SK-N-SH treated with all-trans-retinoic acid at 6 μM for 48 hours (cell line): ENCODE measurements around the gene SNX15.

Source experiments
- ATAC-seq: fragments of 200-7000 bp; cut with Tn5 transposase; 3 replicates; pipeline ENCODE4 v1.9.1; 2020; ENCODE audit warnings: mild to moderate bottlenecking, moderate library complexity
- ARNTL ChIP-seq: fragments of 450-650 bp; formaldehyde crosslinking; IDR thresholded peaks from 2 replicates; pipeline ENCODE4 v1.5.0; 2020; ENCODE audit warnings: low read depth, mild to moderate bottlenecking, moderate library complexity, borderline replicate concordance
- CREB5 ChIP-seq: fragments of 250-450 bp; sonication (Bioruptor Pico); IDR thresholded peaks from 2 replicates; pipeline ENCODE4 v1.5.1; 2020; ENCODE audit warnings: low read depth, mild to moderate bottlenecking, moderate library complexity
- ESRRG ChIP-seq: fragments of 250-450 bp; sonication (Bioruptor Pico); IDR thresholded peaks from 2 replicates; pipeline ENCODE4 v1.6.1; 2021; ENCODE audit warnings: mild to moderate bottlenecking
- ISL1 ChIP-seq: fragments of 250-450 bp; sonication (Bioruptor Pico); IDR thresholded peaks from 2 replicates; pipeline ENCODE4 v2.1.2; 2022; ENCODE audit warnings: mild to moderate bottlenecking, moderate library complexity
- OSR1 ChIP-seq: fragments of 250-450 bp; sonication (Bioruptor Pico); IDR thresholded peaks from 2 replicates; pipeline ENCODE4 v1.8.0; 2022; ENCODE audit warnings: moderate library complexity, mild to moderate bottlenecking, inconsistent platforms
- PPARA ChIP-seq: fragments of 250-450 bp; sonication (Bioruptor Pico); IDR thresholded peaks from 2 replicates; pipeline ENCODE4 v1.5.0; 2020; ENCODE audit warnings: mild to moderate bottlenecking, borderline replicate concordance
- RARB ChIP-seq: fragments of 250-450 bp; sonication (Bioruptor Pico); IDR thresholded peaks from 2 replicates; pipeline ENCODE4 v1.8.0; 2021; ENCODE audit warnings: mild to moderate bottlenecking, moderate library complexity
- SNAI2 ChIP-seq: fragments of 250-450 bp; sonication (Bioruptor Pico); IDR thresholded peaks from 2 replicates; pipeline ENCODE4 v1.5.0; 2020; ENCODE audit warnings: mild to moderate bottlenecking, moderate library complexity
- TCF4 ChIP-seq: fragments of 250-450 bp; sonication (Bioruptor Pico); IDR thresholded peaks from 2 replicates; pipeline ENCODE4 v1.8.0; 2021; ENCODE audit warnings: mild to moderate bottlenecking, moderate library complexity, borderline replicate concordance
- TOX ChIP-seq: fragments of 250-450 bp; sonication (Bioruptor Pico); IDR thresholded peaks from 2 replicates; pipeline ENCODE4 v1.8.0; 2021; ENCODE audit warnings: mild to moderate bottlenecking, moderate library complexity, borderline replicate concordance
- ZC3H10 ChIP-seq: fragments of 250-450 bp; sonication (Bioruptor Pico); IDR thresholded peaks from 2 replicates; pipeline ENCODE4 v1.5.1; 2021; ENCODE audit warnings: mild to moderate bottlenecking, moderate library complexity
- ZFP3 ChIP-seq: fragments of 250-450 bp; sonication (Bioruptor Pico); IDR thresholded peaks from 2 replicates; pipeline ENCODE4 v1.5.0; 2020; ENCODE audit warnings: mild to moderate bottlenecking, moderate library complexity
- ZFP30 ChIP-seq: fragments of 450-650 bp; formaldehyde crosslinking; IDR thresholded peaks from 2 replicates; pipeline ENCODE4 v1.5.0; 2022; ENCODE audit warnings: mild to moderate bottlenecking, moderate library complexity
- ZNF565 ChIP-seq: fragments of 450-650 bp; formaldehyde crosslinking; conservative IDR thresholded peaks from 2 replicates; pipeline ENCODE4 v1.5.0; 2020; ENCODE audit warnings: low read depth, mild to moderate bottlenecking, moderate library complexity
- ZNF8 ChIP-seq: fragments of 450-650 bp; formaldehyde crosslinking; IDR thresholded peaks from 2 replicates; pipeline ENCODE4 v1.5.0; 2020; ENCODE audit warnings: mild to moderate bottlenecking, moderate library complexity
- TF ChIP-seq, protein P1 (sequence below): fragments of 250-450 bp; sonication (Bioruptor Pico); IDR thresholded peaks from 2 replicates; pipeline ENCODE4 v1.8.0; 2021; ENCODE audit warnings: low read depth, mild to moderate bottlenecking, moderate library complexity, borderline replicate concordance
- TF ChIP-seq, protein P2 (sequence below): fragments of 250-450 bp; sonication (Bioruptor Pico); IDR thresholded peaks from 2 replicates; pipeline ENCODE4 v1.5.0; 2020; ENCODE audit warnings: mild to moderate bottlenecking, moderate library complexity
- TF ChIP-seq, protein P3 (sequence below): fragments of 250-450 bp; sonication (Bioruptor Pico); IDR thresholded peaks from 2 replicates; pipeline ENCODE4 v1.8.0; 2020; ENCODE audit warnings: mild to moderate bottlenecking, moderate library complexity, borderline replicate concordance
- TF ChIP-seq, protein P4 (sequence below): fragments of 250-450 bp; sonication (Bioruptor Pico); IDR thresholded peaks from 2 replicates; pipeline ENCODE4 v1.5.1; 2021; ENCODE audit warnings: mild to moderate bottlenecking, moderate library complexity

SNX15 gene

DNA sequence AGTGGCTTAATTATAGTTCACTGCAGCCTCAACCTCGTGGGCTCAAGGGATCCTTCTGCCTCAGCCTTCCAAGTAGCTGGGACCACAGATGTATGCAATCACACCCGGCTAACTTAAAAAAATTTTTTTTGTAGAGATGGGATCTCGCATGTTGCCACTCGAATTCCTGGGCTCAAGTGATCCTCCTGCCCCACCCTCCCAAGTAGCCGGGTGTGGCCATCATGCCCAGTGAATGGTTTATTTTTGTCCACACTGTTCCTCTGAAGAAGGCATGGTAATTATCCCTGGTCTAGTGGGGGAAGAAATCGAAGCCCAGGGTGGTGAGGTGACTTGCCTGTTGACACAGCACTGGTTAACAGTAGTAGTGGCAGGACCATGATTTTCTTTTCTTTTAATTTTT, 15.7 kb downstream of the SNX15 start:
- no peak for ATAC-seq
- no peak for TF ChIP-seq OSR1 (CRISPR knock-in tag)
- TF ChIP-seq CREB5, result no peak
- TF ChIP-seq ZFP3 (CRISPR knock-in tag), result no peak
- no peak for TF ChIP-seq ZNF565
- TF ChIP-seq ARNTL (CRISPR knock-in tag), result no peak
- TF ChIP-seq, protein P1, sequence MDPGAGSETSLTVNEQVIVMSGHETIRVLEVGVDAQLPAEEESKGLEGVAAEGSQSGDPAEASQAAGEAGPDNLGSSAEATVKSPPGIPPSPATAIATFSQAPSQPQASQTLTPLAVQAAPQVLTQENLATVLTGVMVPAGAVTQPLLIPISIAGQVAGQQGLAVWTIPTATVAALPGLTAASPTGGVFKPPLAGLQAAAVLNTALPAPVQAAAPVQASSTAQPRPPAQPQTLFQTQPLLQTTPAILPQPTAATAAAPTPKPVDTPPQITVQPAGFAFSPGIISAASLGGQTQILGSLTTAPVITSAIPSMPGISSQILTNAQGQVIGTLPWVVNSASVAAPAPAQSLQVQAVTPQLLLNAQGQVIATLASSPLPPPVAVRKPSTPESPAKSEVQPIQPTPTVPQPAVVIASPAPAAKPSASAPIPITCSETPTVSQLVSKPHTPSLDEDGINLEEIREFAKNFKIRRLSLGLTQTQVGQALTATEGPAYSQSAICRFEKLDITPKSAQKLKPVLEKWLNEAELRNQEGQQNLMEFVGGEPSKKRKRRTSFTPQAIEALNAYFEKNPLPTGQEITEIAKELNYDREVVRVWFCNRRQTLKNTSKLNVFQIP (CRISPR knock-in tag), result no peak
- TF ChIP-seq ISL1 (CRISPR knock-in tag), result no peak

- ATAC-seq, result no peak
- TF ChIP-seq TCF4 (CRISPR knock-in tag), result no peak
- TF ChIP-seq OSR1 (CRISPR knock-in tag), result no peak
- TF ChIP-seq, protein P2, sequence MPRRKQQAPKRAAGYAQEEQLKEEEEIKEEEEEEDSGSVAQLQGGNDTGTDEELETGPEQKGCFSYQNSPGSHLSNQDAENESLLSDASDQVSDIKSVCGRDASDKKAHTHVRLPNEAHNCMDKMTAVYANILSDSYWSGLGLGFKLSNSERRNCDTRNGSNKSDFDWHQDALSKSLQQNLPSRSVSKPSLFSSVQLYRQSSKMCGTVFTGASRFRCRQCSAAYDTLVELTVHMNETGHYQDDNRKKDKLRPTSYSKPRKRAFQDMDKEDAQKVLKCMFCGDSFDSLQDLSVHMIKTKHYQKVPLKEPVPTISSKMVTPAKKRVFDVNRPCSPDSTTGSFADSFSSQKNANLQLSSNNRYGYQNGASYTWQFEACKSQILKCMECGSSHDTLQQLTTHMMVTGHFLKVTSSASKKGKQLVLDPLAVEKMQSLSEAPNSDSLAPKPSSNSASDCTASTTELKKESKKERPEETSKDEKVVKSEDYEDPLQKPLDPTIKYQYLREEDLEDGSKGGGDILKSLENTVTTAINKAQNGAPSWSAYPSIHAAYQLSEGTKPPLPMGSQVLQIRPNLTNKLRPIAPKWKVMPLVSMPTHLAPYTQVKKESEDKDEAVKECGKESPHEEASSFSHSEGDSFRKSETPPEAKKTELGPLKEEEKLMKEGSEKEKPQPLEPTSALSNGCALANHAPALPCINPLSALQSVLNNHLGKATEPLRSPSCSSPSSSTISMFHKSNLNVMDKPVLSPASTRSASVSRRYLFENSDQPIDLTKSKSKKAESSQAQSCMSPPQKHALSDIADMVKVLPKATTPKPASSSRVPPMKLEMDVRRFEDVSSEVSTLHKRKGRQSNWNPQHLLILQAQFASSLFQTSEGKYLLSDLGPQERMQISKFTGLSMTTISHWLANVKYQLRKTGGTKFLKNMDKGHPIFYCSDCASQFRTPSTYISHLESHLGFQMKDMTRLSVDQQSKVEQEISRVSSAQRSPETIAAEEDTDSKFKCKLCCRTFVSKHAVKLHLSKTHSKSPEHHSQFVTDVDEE (CRISPR knock-in tag), result no peak
- TF ChIP-seq, protein P1 (CRISPR knock-in tag), result no peak
- TF ChIP-seq CREB5, result no peak
- TF ChIP-seq, protein P3, sequence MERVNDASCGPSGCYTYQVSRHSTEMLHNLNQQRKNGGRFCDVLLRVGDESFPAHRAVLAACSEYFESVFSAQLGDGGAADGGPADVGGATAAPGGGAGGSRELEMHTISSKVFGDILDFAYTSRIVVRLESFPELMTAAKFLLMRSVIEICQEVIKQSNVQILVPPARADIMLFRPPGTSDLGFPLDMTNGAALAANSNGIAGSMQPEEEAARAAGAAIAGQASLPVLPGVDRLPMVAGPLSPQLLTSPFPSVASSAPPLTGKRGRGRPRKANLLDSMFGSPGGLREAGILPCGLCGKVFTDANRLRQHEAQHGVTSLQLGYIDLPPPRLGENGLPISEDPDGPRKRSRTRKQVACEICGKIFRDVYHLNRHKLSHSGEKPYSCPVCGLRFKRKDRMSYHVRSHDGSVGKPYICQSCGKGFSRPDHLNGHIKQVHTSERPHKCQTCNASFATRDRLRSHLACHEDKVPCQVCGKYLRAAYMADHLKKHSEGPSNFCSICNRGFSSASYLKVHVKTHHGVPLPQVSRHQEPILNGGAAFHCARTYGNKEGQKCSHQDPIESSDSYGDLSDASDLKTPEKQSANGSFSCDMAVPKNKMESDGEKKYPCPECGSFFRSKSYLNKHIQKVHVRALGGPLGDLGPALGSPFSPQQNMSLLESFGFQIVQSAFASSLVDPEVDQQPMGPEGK, result no peak
- TF ChIP-seq, protein P4, sequence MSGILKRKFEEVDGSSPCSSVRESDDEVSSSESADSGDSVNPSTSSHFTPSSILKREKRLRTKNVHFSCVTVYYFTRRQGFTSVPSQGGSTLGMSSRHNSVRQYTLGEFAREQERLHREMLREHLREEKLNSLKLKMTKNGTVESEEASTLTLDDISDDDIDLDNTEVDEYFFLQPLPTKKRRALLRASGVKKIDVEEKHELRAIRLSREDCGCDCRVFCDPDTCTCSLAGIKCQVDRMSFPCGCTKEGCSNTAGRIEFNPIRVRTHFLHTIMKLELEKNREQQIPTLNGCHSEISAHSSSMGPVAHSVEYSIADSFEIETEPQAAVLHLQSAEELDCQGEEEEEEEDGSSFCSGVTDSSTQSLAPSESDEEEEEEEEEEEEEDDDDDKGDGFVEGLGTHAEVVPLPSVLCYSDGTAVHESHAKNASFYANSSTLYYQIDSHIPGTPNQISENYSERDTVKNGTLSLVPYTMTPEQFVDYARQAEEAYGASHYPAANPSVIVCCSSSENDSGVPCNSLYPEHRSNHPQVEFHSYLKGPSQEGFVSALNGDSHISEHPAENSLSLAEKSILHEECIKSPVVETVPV, result no peak
- TF ChIP-seq TOX (CRISPR knock-in tag), result no peak
- TF ChIP-seq RARB (CRISPR knock-in tag), result no peak
- TF ChIP-seq PPARA (CRISPR knock-in tag), result no peak
- no peak for TF ChIP-seq ISL1 (CRISPR knock-in tag)
- no peak for TF ChIP-seq ZNF8 (CRISPR knock-in tag)
- TF ChIP-seq ZFP30, result no peak
- no peak for TF ChIP-seq ZNF565
- no peak for TF ChIP-seq ARNTL (CRISPR knock-in tag)
- TF ChIP-seq ESRRG, result no peak
- TF ChIP-seq ZC3H10, result no peak
- no peak for TF ChIP-seq SNAI2 (CRISPR knock-in tag)
Measured at GRCh38 chr11:65043881-65044501, 16.8 kb downstream of the SNX15 start.
